HG03064 (cell line): ENCODE measurements around the gene KNCN.

ENCODE experiments used
- ATAC-seq: cut with Tn5 transposase; IDR thresholded peaks from one replicate; pipeline ENCODE4 v1.9.1; 2021; ENCODE audit warnings: low read depth; ENCODE audit not compliant: unreplicated experiment

KNCN gene

GRCh38 chr1:46551597-46552095 is at the start of gene KNCN:
Gene KNCN, minus strand, starts transcription at chr1:46551647. Its CDS starts 432 bp downstream, at chr1:46551215.
- ATAC-seq = no peak

- ATAC-seq = no peak
Measured at GRCh38 chr1:46599059-46599970, 47.9 kb upstream of the KNCN start.

- ATAC-seq = no peak
Measured at GRCh38 chr1:46596846-46597245, 45.4 kb upstream of the KNCN start.

GRCh38 chr1:46596036-46596435 is 44.6 kb upstream of the KNCN start:
- ATAC-seq = no peak

- ATAC-seq = no peak
Measured at GRCh38 chr1:46595127-46595526, 43.7 kb upstream of the KNCN start.

GRCh38 chr1:46594063-46594462 is 42.6 kb upstream of the KNCN start:
- no peak for ATAC-seq

- no peak for ATAC-seq
Measured at GRCh38 chr1:46592823-46593222, 41.4 kb upstream of the KNCN start.

GRCh38 chr1:46589529-46589928 is 38.1 kb upstream of the KNCN start:
- no peak for ATAC-seq

GRCh38 chr1:46587069-46587468 is 35.6 kb upstream of the KNCN start:
- no peak for ATAC-seq

GRCh38 chr1:46585312-46585938 is 34.0 kb upstream of the KNCN start:
- no peak for ATAC-seq

GRCh38 chr1:46583494-46583893 is 32.0 kb upstream of the KNCN start:
- no peak for ATAC-seq

- no peak for ATAC-seq
Measured at GRCh38 chr1:46582972-46583371, 31.5 kb upstream of the KNCN start.

- ATAC-seq = no peak
Measured at GRCh38 chr1:46581681-46582455, 30.4 kb upstream of the KNCN start.

GRCh38 chr1:46580140-46580903 is 28.9 kb upstream of the KNCN start:
- ATAC-seq = no peak

GRCh38 chr1:46577671-46578070 is 26.2 kb upstream of the KNCN start:
- no peak for ATAC-seq

- ATAC-seq = no peak
Measured at GRCh38 chr1:46576596-46576995, 25.1 kb upstream of the KNCN start.

- no peak for ATAC-seq
Measured at GRCh38 chr1:46575778-46576177, 24.3 kb upstream of the KNCN start.

- no peak for ATAC-seq
Measured at GRCh38 chr1:46575300-46575699, 23.9 kb upstream of the KNCN start.

GRCh38 chr1:46571691-46572225 is 20.3 kb upstream of the KNCN start:
- ATAC-seq = no peak
